ENCODE measurements around the gene ZNF462. TPM values are rescaled to one million over a fixed set of nuclear protein-coding genes. Genes with fewer than 3 reads are reported as not detected.

Gene ZNF462
- total RNA-seq, 4 donors from 2014 or later, result 24.5 to 38.6 (median 34.6) TPM

GRCh38 chr9:106874652-106875051 lies 11.7 kb downstream of the ZNF462 start:
- Histone ChIP-seq H3K4me1 (peaks cover 69 to 100% (median 95%) of the 10 kb centered on the region in 4 donors), H3K4me3 (no peak overlapping the region), H3K36me3 (no peaks in the 10 kb centered on the region), H3K27ac (replicated peaks in 1 of 4) (no peak overlapping the region), H3K9me3 (no peaks in the 10 kb centered on the region), H3K27me3 (no peaks in the 10 kb centered on the region)
- no peak for DNase-seq (ENCODE audit: extremely low spot score)
- intact Hi-C loops (cut with DNase I), result no loop called here
- no peak for TF ChIP-seq EP300 (IDR thresholded peaks at IDR 0.05)
- no peak for TF ChIP-seq CTCF (IDR thresholded peaks at IDR 0.05)
- TF ChIP-seq POLR2A (IDR thresholded peaks at IDR 0.05; ENCODE audit: low read depth), result no peak
- no peak for TF ChIP-seq POLR2AphosphoS5 (IDR thresholded peaks at IDR 0.05)
- WGBS, result 83% methylated on average over 2 of the region's 2 CpGs

DNA sequence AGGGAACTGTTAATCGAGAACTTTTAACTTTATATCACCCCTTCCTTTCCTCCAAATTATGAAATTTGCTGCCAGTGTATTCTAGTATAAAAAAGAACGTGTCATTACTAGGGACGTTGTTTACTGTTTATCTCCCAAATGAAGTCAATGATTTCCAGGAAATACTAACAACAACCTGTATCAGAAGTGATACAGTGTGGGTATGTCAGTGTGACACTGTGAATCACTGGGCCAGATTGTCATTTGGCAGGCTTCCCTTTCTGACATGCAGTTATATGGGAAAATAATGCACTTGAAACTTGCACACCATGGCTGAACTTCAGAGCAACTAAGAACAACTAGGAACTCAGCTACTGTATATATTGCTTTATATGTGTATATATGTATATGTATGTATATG lies 12.6 kb downstream of the ZNF462 start:
- Histone ChIP-seq H3K36me3 (no peaks in the 10 kb centered on the region), H3K27me3 (no peaks in the 10 kb centered on the region), H3K4me3 (no peak overlapping the region), H3K27ac (replicated peaks in 1 of 4) (peak overlapping the region in 1 of 4 donors; percentile 6), H3K4me1 (peaks cover 69 to 100% (median 95%) of the 10 kb centered on the region in 4 donors), H3K9me3 (no peaks in the 10 kb centered on the region)
- TF ChIP-seq POLR2AphosphoS5 (IDR thresholded peaks at IDR 0.05), result no peak
- intact Hi-C loops (cut with DNase I), result no loop called here
- no peak for DNase-seq (ENCODE audit: extremely low spot score)
- WGBS, result 68% methylated on average over 3 of the region's 3 CpGs

GRCh38 chr9:106877345-106877744 lies 14.4 kb downstream of the ZNF462 start:
- Histone ChIP-seq H3K4me1 (peaks cover 60 to 96% (median 93%) of the 10 kb centered on the region in 4 donors), H3K27me3 (no peaks in the 10 kb centered on the region), H3K9me3 (no peaks in the 10 kb centered on the region), H3K36me3 (no peaks in the 10 kb centered on the region), H3K4me3 (no peak overlapping the region), H3K27ac (replicated peaks in 1 of 4) (peak overlapping the region; percentile 54 to 83 (median 74))
- intact Hi-C loops (cut with DNase I), result no loop called here
- no peak for TF ChIP-seq CTCF (IDR thresholded peaks at IDR 0.05)
- no peak for TF ChIP-seq EP300 (IDR thresholded peaks at IDR 0.05)
- no peak for TF ChIP-seq POLR2AphosphoS5 (IDR thresholded peaks at IDR 0.05)
- WGBS, result 96% methylated on average over 6 of the region's 6 CpGs
- no peak for DNase-seq (ENCODE audit: extremely low spot score)

DNA sequence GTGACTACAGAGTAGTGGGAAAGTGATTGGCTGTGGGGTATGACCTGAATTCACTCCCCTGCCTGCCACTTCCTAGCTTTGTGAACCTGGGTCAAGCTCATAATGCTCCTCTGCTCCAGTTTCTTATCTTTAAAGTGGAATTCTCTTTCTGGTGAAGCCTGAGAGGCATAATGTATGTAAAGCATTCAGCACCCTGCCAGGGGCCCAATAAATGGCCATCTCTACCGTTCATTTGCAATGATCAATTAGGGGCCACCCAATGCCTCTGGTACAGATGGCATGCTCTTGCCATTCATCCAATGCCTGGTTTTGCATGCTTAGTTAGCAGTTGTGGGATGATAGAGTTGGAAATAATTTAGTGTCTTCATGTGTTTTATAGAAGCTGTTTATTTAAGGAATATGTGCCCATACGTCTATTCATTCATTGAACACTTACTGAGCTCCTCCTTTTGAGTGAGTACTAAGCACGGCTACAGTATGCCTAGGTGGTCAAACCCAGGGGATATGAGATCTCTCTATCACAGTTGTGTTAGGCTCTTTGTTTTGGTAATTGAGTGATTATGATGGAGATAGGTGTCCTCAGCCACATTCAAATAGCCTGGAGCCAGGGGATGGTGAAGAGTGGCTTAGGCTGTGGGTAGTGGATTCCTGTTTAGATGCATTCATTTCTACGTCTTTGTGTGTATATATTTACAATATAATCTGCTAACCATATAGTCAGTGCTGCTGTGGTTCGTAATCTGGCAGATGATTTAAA lies 15.3 kb downstream of the ZNF462 start:
- peak overlapping the region; percentile 54 to 83 (median 74) for H3K27ac ChIP-seq (replicated peaks in 1 of 4)
- no peaks in the 10 kb centered on the region for H3K36me3 ChIP-seq
- WGBS, result 60% methylated on average over 5 of the region's 5 CpGs
- no peak for DNase-seq (ENCODE audit: extremely low spot score)
- TF ChIP-seq POLR2A (IDR thresholded peaks at IDR 0.05; ENCODE audit: low read depth), result no peak
- TF ChIP-seq CTCF (IDR thresholded peaks at IDR 0.05), result no peak
- no peak for TF ChIP-seq EP300 (IDR thresholded peaks at IDR 0.05)
- no peak for TF ChIP-seq POLR2AphosphoS5 (IDR thresholded peaks at IDR 0.05)
- H3K4me1 ChIP-seq, result peaks cover 62 to 94% (median 88%) of the 10 kb centered on the region in 4 donors
- H3K27me3 ChIP-seq, result no peaks in the 10 kb centered on the region
- intact Hi-C loops (cut with DNase I), result no loop called here
- no peak overlapping the region for H3K4me3 ChIP-seq
- no peaks in the 10 kb centered on the region for H3K9me3 ChIP-seq

GRCh38 chr9:106878934-106879333 lies 16.0 kb downstream of the ZNF462 start:
- WGBS, result 5% methylated on average over 4 of the region's 4 CpGs
- TF ChIP-seq POLR2AphosphoS5 (IDR thresholded peaks at IDR 0.05), result peak; percentile 74 to 87
- TF ChIP-seq POLR2A (IDR thresholded peaks at IDR 0.05; ENCODE audit: low read depth), result no peak
- H3K27ac ChIP-seq (replicated peaks in 1 of 4), result peak overlapping the region; percentile 54 to 83 (median 74)
- H3K4me3 ChIP-seq, result no peak overlapping the region
- H3K4me1 ChIP-seq, result peaks cover 68 to 95% (median 88%) of the 10 kb centered on the region in 4 donors
- intact Hi-C loops (cut with DNase I), result no loop called here
- DNase-seq (ENCODE audit: extremely low spot score), result no peak
- no peaks in the 10 kb centered on the region for H3K9me3 ChIP-seq
- H3K36me3 ChIP-seq, result no peaks in the 10 kb centered on the region
- H3K27me3 ChIP-seq, result no peaks in the 10 kb centered on the region

All from esophagus muscularis mucosa (tissue), 4 donors.